Neuronal stem cell (in vitro differentiated cells): ENCODE data around the gene MDM1.

ENCODE experiments used
- DNase-seq: peaks from one replicate; pipeline ENCODE4 v3.0.0-alpha.2; 2013; ENCODE audit warnings: low spot score
- H2AFZ ChIP-seq: one replicate; pipeline ENCODE4 v1.6.1; 2013; ENCODE audit warnings: mild to moderate bottlenecking, low read length, inconsistent platforms
- H2AK5ac ChIP-seq: 2 replicates; pipeline ENCODE4 v1.6.1; 2013; ENCODE audit warnings: low read depth, mild to moderate bottlenecking, inconsistent platforms, low read length, moderate library complexity, mixed read lengths
- H2BK120ac ChIP-seq: 2 replicates; pipeline ENCODE4 v1.6.1; 2013; ENCODE audit warnings: low read depth, mild to moderate bottlenecking, inconsistent platforms, low read length, moderate library complexity, mixed read lengths
- H2BK12ac ChIP-seq: one replicate; pipeline ENCODE4 v1.6.1; 2013; ENCODE audit warnings: low read length, inconsistent platforms
- H2BK15ac ChIP-seq: 2 replicates; pipeline ENCODE4 v1.6.1; 2013; ENCODE audit warnings: mild to moderate bottlenecking, low read length, inconsistent platforms, mixed read lengths
- H2BK5ac ChIP-seq: one replicate; pipeline ENCODE4 v1.6.1; 2013; ENCODE audit warnings: inconsistent platforms, mild to moderate bottlenecking, low read length, moderate library complexity
- H3K14ac ChIP-seq: one replicate; pipeline ENCODE4 v1.6.1; 2013; ENCODE audit warnings: low read length, inconsistent platforms
- H3K18ac ChIP-seq: 2 replicates; pipeline ENCODE4 v1.6.1; 2013; ENCODE audit warnings: low read length, inconsistent platforms
- H3K23ac ChIP-seq: 2 replicates; pipeline ENCODE4 v1.6.1; 2013; ENCODE audit warnings: low read depth, mild to moderate bottlenecking, mixed read lengths, low read length, inconsistent platforms; ENCODE audit not compliant: poor library complexity
- H3K27ac ChIP-seq: replicated peaks from 3 replicates; pipeline ENCODE4 v1.5.1; 2013; ENCODE audit warnings: low read length, inconsistent platforms
- H3K27me3 ChIP-seq, 3 experiments: 2 replicates each; pipeline ENCODE4 v1.6.1; 2013; ENCODE audit warnings: low read length in 3 of 3, mild to moderate bottlenecking in 2 of 3, inconsistent platforms in 1 of 3, low read depth in 1 of 3, mixed read lengths in 1 of 3, moderate library complexity in 1 of 3; ENCODE audit not compliant: control insufficient read depth in 3 of 3, insufficient read depth in 3 of 3
- H3K36me3 ChIP-seq, 2 donors: replicated peaks in 1 of 2; 2 replicates each; pipeline ENCODE4 v1.6.1; 2013; ENCODE audit warnings: low read length in 2 of 2; ENCODE audit not compliant: control insufficient read depth in 2 of 2, insufficient read depth in 2 of 2
- H3K4ac ChIP-seq: 2 replicates; pipeline ENCODE4 v1.6.1; 2013; ENCODE audit warnings: inconsistent platforms, mild to moderate bottlenecking, low read length, moderate library complexity
- H3K4me1 ChIP-seq, 2 donors: 1 replicate in 1 of 2; 2 replicates in 1 of 2; pipeline ENCODE4 v1.6.1; 2013; ENCODE audit warnings: low read length in 2 of 2, low read depth in 1 of 2; ENCODE audit not compliant: control insufficient read depth in 2 of 2, insufficient read depth in 1 of 2
- H3K4me2 ChIP-seq: one replicate; pipeline ENCODE4 v1.6.1; 2013; ENCODE audit warnings: mild to moderate bottlenecking, low read length, inconsistent platforms; ENCODE audit not compliant: insufficient read depth, poor library complexity, severe bottlenecking
- H3K4me3 ChIP-seq, 2 donors: 2 replicates each; pipeline ENCODE4 v1.5.1; 2013; ENCODE audit warnings: low read length in 2 of 2, mild to moderate bottlenecking in 2 of 2, inconsistent platforms in 1 of 2, moderate library complexity in 1 of 2
- H3K79me1 ChIP-seq: one replicate; pipeline ENCODE4 v1.6.1; 2013; ENCODE audit warnings: low read depth, mild to moderate bottlenecking, inconsistent platforms, low read length, moderate library complexity
- H3K9ac ChIP-seq: one replicate; pipeline ENCODE4 v1.6.1; 2013; ENCODE audit warnings: mild to moderate bottlenecking, low read depth, low read length, inconsistent platforms; ENCODE audit not compliant: poor library complexity
- H3K9me3 ChIP-seq, 2 donors: replicated peaks in 1 of 2; 2 replicates each; pipeline versions ENCODE3 to v1.6.1; 2013; ENCODE audit warnings: low read length in 2 of 2, mild to moderate bottlenecking in 2 of 2, inconsistent platforms in 1 of 2, low read depth in 1 of 2, mixed read lengths in 1 of 2, moderate library complexity in 1 of 2; ENCODE audit not compliant: control insufficient read depth in 2 of 2, insufficient read depth in 1 of 2
- H4K8ac ChIP-seq: one replicate; pipeline ENCODE4 v1.6.1; 2013; ENCODE audit warnings: low read depth, mild to moderate bottlenecking, inconsistent platforms, low read length, moderate library complexity
- H4K91ac ChIP-seq: one replicate; pipeline ENCODE4 v1.6.1; 2013; ENCODE audit warnings: low read length, low read depth, mild to moderate bottlenecking, inconsistent platforms; ENCODE audit not compliant: poor library complexity
- WGBS, 2 donors: extraction: QIAGEN DNeasy Blood & Tissue Kit; methylation state at CpG; one replicate each; pipeline ENCODE4 v1.1.7; 2013; ENCODE audit warnings: missing lambda C conversion rate in 2 of 2, mixed read lengths in 1 of 2; ENCODE audit not compliant: insufficient read length in 2 of 2, insufficient replicate concordance in 1 of 2; ENCODE audit errors: extremely low coverage in 2 of 2; 5-methylcytosine and 5-hydroxymethylcytosine counted together

MDM1 gene

GRCh38 chr12:68354977-68355541 lies 22.9 kb upstream of the MDM1 start:
- no peak overlapping the region for H3K4ac ChIP-seq
- H3K9me3 ChIP-seq: no peaks in the 10 kb centered on the region
- H3K18ac ChIP-seq: no peak overlapping the region
- H3K36me3 ChIP-seq: no peaks in the 10 kb centered on the region
- no peak overlapping the region for H4K91ac ChIP-seq
- H3K4me1 ChIP-seq: peaks cover 4 to 6% of the 10 kb centered on the region in 2 donors
- H3K14ac ChIP-seq: no peak overlapping the region
- no peak overlapping the region for H4K8ac ChIP-seq
- H2BK12ac ChIP-seq: no peak overlapping the region
- H3K27ac ChIP-seq: no peak overlapping the region
- H3K79me1 ChIP-seq: no peaks in the 10 kb centered on the region
- no peak overlapping the region for H3K9ac ChIP-seq
- WGBS, 2 donors: no CpG with 5 or more reads among the region's 4 CpGs
- no peak overlapping the region for H2BK5ac ChIP-seq
- no peak overlapping the region for H3K23ac ChIP-seq
- H3K4me2 ChIP-seq: no peak overlapping the region
- H3K27me3 ChIP-seq: no peaks in the 10 kb centered on the region
- H2AFZ ChIP-seq: no peak overlapping the region
- no peak for DNase-seq
- no peak overlapping the region for H2BK15ac ChIP-seq
- H2AK5ac ChIP-seq: no peak overlapping the region
- H3K4me3 ChIP-seq: no peak overlapping the region
- H2BK120ac ChIP-seq: no peak overlapping the region

- H2BK15ac ChIP-seq: no peak overlapping the region
- no peak overlapping the region for H3K18ac ChIP-seq
- H3K4me3 ChIP-seq: no peak overlapping the region
- H3K79me1 ChIP-seq: no peaks in the 10 kb centered on the region
- H3K9ac ChIP-seq: no peak overlapping the region
- H2BK12ac ChIP-seq: no peak overlapping the region
- no peak overlapping the region for H3K4me2 ChIP-seq
- H3K14ac ChIP-seq: no peak overlapping the region
- peaks cover 2 to 3% of the 10 kb centered on the region in 2 donors for H3K4me1 ChIP-seq
- no peak overlapping the region for H2BK120ac ChIP-seq
- no peak for DNase-seq
- H3K27ac ChIP-seq: no peak overlapping the region
- H3K27me3 ChIP-seq: no peaks in the 10 kb centered on the region
- no peaks in the 10 kb centered on the region for H3K36me3 ChIP-seq
- no peak overlapping the region for H2AFZ ChIP-seq
- no peak overlapping the region for H3K4ac ChIP-seq
- no peak overlapping the region for H2AK5ac ChIP-seq
- no peak overlapping the region for H2BK5ac ChIP-seq
- no peak overlapping the region for H3K23ac ChIP-seq
- WGBS, 2 donors: no CpG with 5 or more reads among the region's 2 CpGs
- H3K9me3 ChIP-seq: no peaks in the 10 kb centered on the region
- H4K8ac ChIP-seq: no peak overlapping the region
- H4K91ac ChIP-seq: no peak overlapping the region
These were observed 19.9 kb upstream of the MDM1 start for GRCh38 chr12:68352067-68352466.

GRCh38 chr12:68350753-68351152 lies 18.6 kb upstream of the MDM1 start:
- no peak overlapping the region for H2BK5ac ChIP-seq
- no peak overlapping the region for H2AK5ac ChIP-seq
- H4K8ac ChIP-seq: no peak overlapping the region
- no peaks in the 10 kb centered on the region for H3K27me3 ChIP-seq
- DNase-seq: no peak
- no peaks in the 10 kb centered on the region for H3K36me3 ChIP-seq
- H3K27ac ChIP-seq: no peak overlapping the region
- no peak overlapping the region for H3K18ac ChIP-seq
- no peaks in the 10 kb centered on the region for H3K9me3 ChIP-seq
- no peak overlapping the region for H3K4me3 ChIP-seq
- no CpG with 5 or more reads among the region's 3 CpGs for WGBS, 2 donors
- H3K23ac ChIP-seq: no peak overlapping the region
- H2AFZ ChIP-seq: no peak overlapping the region
- H2BK12ac ChIP-seq: no peak overlapping the region
- H2BK120ac ChIP-seq: no peak overlapping the region
- no peak overlapping the region for H2BK15ac ChIP-seq
- H3K79me1 ChIP-seq: no peaks in the 10 kb centered on the region
- no peak overlapping the region for H3K14ac ChIP-seq
- H4K91ac ChIP-seq: no peak overlapping the region
- H3K4ac ChIP-seq: no peak overlapping the region
- H3K4me1 ChIP-seq: peaks cover 0 to 3% of the 10 kb centered on the region in 2 donors
- no peak overlapping the region for H3K4me2 ChIP-seq
- H3K9ac ChIP-seq: no peak overlapping the region

GRCh38 chr12:68349921-68350606 lies 17.9 kb upstream of the MDM1 start:
- Histone ChIP-seq H2AK5ac (no peak overlapping the region), H3K9ac (no peak overlapping the region), H4K8ac (no peak overlapping the region), H3K9me3 (no peaks in the 10 kb centered on the region), H2BK15ac (no peak overlapping the region), H3K4me3 (no peak overlapping the region), H4K91ac (no peak overlapping the region), H3K4me1 (peaks cover 0 to 3% of the 10 kb centered on the region in 2 donors), H2BK12ac (no peak overlapping the region), H3K23ac (no peak overlapping the region), H3K27me3 (no peaks in the 10 kb centered on the region), H3K36me3 (no peaks in the 10 kb centered on the region), H3K14ac (no peak overlapping the region), H2BK5ac (no peak overlapping the region), H3K4me2 (no peak overlapping the region), H3K27ac (no peak overlapping the region), H2AFZ (no peak overlapping the region), H3K79me1 (no peaks in the 10 kb centered on the region), H3K18ac (no peak overlapping the region), H2BK120ac (no peak overlapping the region), H3K4ac (no peak overlapping the region)
- no CpG with 5 or more reads among the region's 5 CpGs for WGBS, 2 donors
- no peak for DNase-seq
